ENCODE results near the gene CNGB1.
"Not testable (repeated sequence)": the region's sequence is repeated elsewhere in the genome, so short reads cannot be mapped to it uniquely, and the experiment has no call there.

CNGB1 gene

GRCh38 chr16:57949595-57950238 lies 21.2 kb downstream of the CNGB1 start:
- DNase-seq, result no peak

DNA sequence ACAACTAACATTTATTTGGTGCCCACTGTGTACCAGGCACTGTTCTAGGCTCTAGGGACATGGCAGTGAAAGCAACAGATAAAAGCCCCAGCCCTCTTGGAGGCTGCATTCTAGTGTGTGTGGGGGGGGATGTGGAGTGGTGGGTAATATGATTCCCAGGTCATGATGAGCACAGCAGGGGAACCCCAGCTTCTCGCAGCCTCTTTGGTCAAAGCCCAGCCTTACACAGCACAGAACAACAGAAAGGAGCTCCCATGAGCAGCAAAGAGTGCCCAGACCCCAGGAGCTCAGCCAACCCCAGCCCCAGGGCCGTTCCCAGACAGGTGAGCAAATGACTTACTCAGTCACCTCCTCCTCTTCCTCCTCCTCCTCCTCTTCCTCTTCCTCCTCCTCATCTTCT lies 21.9 kb downstream of the CNGB1 start:
- no peak for DNase-seq

GRCh38 chr16:57948027-57948426 lies 22.9 kb downstream of the CNGB1 start:
- no peak for DNase-seq

DNA sequence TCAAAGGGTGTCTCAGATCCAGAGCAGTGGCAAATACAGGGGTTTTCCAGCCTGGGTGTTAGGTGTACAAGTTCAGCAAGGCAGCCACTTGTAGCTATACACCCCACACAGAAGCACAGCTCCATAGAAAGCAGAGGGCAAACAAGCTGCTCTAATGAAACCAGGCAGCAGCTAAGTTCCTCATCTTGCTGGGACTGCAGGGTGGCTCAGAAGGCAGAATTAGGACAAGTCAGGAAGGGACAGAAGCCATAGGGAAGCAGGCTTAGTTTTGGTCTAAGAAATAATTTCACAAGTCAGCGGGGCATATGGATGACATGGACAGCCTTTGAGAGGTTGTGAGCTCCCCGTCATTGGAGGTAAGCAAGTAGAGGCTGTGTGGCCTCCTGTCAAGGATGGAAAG lies 23.7 kb downstream of the CNGB1 start:
- DNase-seq, result no peak

DNA sequence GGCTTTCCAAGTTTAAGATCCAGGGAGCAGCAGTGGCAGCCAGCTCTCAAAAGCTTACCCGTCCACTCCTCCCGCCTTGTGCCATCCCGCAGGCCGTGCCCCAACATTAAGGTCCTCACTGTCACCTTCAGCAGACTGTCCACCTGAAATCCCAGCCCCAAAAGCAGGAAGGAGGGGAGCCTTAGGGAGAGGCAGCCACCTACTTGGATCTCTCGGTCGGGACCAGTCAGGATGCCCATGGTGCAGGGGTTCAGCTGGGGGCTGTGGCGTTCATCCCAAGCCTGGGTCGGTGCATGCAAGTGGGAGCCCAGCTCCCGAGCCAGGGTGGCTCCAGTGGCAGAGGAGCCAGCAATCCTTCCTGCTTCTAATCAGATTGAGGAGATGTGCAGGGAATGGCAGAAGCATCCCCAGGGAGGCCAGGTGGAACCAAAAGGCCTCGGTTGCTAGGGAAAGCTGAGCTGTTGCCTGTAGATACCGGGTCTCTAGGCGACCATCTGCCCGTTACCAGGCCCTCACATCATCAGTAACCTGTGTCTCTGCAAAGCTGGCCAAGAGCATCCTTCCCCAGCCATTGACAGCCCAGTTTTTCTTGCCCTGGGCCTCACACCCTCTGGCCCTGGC lies 24.6 kb downstream of the CNGB1 start:
- DNase-seq, result no peak

- no peak for DNase-seq
Measured at GRCh38 chr16:57945740-57946138, 25.2 kb downstream of the CNGB1 start.

DNA sequence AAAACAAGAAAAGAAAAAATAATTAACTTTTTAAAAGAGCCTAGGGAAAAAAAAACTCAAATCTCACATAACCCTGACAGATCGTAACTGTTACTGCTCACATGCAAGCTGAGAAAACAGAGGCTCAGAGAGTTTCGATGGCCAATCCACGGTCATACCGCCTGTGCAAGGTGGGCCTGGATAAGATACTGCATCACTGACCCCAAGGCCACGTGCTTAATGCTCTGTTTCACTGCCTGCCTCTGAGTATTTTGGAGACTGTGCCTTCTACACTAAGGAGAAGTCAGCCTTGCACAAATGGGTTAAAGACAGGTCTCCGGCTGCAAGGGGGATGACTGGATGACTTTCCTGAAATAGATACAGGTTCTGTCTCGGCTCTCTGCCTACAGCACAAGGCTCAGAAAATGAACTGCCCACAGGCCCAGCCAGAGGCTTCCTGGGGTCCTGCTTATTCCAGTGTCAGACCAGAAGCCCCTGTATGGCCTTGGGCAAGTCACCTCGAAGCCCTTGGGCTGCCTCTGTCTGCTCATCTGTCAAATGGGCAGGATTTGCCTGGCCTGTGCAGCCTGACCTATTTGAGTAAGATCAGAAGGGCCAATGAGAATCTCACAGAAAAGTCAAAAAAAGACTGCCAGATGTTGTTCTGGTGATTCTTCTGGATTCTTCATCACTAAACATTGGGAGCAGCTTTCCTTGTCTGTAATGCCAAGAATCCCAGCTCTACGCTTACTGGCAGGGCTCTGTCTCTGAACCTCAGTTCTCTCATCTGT lies 25.8 kb downstream of the CNGB1 start:
- DNase-seq, result no peak

DNA sequence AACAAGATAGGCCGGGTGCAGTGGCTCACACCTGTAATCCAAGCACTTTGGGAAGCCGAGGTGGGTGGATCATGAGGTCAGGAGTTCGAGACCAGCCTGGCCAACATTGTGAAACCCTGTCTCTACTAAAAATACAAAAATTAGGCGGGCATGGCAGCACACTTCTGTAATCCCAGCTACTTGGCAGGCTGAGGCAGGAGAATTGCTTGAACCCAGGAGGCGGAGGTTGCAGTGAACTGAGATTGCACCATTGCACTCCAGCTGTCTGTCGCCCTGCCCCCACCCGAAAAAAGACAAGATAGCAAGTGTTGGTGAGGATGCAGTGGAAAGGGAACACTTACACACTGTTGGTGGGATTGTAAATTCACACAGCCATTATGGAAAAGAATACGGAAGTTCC lies 27.5 kb downstream of the CNGB1 start:
- not testable (repeated sequence) for DNase-seq

DNA sequence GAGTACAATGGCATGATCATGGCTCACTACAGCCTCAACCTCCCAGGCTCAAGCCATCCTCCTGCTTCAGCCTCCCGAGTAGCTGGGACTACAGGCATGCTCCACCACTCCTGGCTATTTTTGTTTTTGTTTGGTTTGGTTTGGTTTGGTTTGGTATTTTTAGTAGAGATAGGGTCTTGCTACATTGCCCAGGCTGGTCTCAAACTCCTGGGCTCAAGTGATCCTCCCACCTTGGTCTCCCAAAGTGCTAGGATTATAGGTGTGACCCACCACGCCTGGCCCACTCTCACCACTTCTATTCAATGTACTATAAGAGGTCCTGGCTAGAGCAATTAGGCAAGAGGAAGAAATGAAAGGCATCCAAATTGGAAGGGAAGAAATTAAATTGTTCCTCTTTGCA lies 29.0 kb downstream of the CNGB1 start:
- DNase-seq, result not testable (repeated sequence)

GRCh38 chr16:57941016-57941664 lies 29.8 kb downstream of the CNGB1 start:
- peak; percentile 90 for DNase-seq

- DNase-seq, result no peak
Measured at GRCh38 chr16:57940382-57940966, 30.5 kb downstream of the CNGB1 start.

- DNase-seq, result no peak
Measured at GRCh38 chr16:57939872-57940224, 31.1 kb downstream of the CNGB1 start.

DNA sequence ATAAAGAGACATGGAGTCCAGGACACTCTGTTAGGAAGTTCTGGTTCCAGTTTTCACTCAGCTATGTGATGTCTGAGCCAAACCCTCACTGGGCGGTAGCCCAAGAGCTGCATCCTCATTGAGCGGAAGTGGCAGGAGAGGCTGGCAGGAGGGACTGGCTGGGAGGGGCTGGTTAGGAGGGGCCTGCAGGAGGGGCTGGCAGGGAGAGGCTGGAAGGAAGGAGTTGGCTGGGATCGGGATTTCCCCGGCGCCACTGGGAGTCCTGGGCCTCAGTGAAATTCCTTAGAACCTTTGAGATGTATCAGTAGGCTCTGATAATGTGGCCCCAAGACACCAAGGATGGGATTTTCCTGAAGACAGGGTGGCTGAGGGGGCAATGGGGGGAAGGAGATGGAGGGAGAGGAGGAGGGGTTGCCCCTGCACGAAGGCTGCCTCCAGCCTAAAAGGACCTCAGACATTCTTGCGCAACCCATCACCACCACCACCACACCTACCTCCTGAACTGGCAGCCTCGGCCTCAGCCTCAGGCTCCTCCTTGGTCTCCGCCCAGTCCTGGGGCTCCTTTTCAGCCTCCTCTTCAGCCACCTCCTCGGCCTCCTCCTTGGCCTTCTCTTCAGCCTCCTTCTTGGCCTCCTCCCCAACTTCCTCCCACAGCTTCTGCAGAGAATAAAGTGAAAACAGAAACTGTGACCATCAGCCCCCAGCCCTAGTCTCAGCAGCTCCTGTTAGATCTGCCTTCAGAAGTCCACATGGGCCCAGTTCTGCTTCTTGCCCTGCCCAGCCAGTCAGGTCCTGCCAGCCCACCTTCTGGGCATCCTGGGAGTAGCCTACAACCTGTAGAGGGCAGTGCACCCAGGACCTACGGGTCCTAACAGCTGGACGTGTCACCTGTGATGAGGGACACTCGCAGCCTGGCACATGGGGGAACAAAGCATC lies 31.7 kb downstream of the CNGB1 start:
- DNase-seq, result peak; percentile 35

DNA sequence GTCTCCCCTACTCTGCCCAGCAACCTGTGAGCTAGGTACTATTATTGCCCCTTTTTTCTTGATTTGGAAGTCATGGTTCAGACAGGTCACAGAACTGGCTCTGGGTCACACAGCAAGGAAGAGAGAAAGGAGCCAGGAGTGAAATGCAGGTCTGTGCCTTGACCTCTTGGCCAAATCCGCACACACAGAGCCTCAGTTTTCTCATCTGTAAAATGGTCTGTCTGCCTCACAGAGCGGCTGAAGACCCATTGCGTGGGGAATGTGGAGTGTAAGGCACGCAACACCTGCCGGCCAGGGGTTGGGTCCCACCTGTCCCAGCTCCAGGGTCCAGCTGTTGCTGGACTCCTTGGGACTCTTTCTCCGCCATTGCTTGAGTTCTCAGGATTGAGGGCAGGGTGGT lies 32.4 kb downstream of the CNGB1 start:
- no peak for DNase-seq

GRCh38 chr16:57937861-57938260 lies 33.1 kb downstream of the CNGB1 start:
- no peak for DNase-seq

DNA sequence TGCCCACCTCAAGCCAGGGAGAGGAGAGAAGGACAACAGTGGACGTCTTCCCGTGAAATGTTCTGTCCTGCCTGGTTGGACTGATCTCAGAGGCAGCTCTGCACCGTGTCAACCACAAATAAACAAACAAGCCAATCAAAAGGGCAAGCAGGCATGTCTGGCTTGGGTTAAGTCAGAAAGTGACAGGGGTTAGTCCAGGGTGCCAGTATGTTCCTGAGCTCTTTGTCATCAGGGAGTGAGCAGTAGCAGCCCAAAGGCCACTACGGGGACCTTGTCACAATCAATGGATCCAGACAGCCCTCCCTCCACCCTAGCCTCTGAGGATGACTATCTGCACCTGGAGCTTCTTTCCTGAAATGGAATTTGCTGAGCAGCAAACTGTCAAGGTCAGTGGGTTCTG lies 35.0 kb downstream of the CNGB1 start:
- no peak for DNase-seq

- no peak for DNase-seq
Measured at GRCh38 chr16:57930533-57930932, 40.4 kb downstream of the CNGB1 start.

GRCh38 chr16:57929250-57929649 lies 41.7 kb downstream of the CNGB1 start:
- DNase-seq, result no peak

DNA sequence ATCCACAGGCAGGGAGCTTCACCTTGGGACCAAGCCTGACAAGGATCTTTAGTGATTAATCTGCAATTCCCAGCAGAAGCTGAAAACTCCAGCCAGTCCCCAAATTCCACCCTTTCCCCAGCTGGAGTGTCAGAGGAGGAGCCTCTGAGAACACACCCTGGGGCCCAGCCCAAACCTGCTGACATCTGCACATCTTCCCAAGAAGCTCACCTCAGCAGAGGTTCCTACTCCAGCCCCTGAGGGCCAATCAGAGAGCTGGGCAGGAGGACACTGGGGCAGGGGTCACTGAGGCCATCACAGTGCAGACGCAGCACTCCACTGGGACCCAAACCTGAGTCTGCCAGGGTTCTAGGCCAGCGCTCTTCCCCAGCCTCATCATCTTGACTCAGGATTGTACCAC lies 44.9 kb downstream of the CNGB1 start:
- DNase-seq, result peak; percentile 85

- peak; percentile 87 for DNase-seq
Measured at GRCh38 chr16:57925310-57925709, 45.6 kb downstream of the CNGB1 start.

DNA sequence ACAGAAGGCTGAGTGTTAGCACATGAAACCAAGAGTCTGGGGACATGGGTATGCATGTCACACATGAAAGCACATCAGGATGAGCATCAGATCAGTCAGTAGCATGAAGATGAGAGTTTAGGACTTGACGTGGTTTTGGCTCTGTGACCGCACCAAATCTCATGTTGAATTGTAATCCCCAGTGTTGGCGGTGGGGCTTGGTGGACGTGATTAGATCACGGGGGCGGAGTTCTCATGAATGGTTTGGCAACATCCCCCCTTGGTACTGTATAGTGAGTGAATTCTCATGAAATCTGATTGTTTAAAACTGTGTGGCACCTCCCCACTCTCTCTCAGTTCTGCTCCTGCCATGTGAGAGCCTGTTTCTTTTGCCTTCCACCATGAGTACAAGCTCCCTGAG lies 46.4 kb downstream of the CNGB1 start:
- DNase-seq, result no peak

DNA sequence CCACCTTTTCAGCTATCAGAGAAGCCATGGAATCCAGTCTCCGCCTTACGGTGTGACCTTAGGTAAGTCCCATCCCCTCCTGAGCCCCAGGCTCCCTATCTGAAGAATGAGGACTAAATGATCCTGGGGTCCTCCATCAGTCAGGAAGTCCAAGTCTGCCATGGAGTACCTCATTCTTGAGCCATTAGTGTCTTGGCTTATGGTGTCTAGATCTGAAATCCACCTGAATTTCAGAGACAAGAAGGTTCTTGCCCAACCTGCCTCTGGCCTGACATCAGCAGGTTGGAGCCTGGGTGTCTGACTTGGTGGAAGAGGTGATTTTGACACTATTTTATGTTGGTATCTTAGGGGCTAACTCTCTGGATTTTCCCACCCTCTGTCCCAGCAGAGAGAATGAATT lies 47.1 kb downstream of the CNGB1 start:
- no peak for DNase-seq
